ENCODE data around the gene FREY1. TPM values are rescaled to one million over a fixed set of nuclear protein-coding genes. Genes with fewer than 3 reads are reported as not detected.

FREY1 gene
- total and polyA plus RNA-seq, 7 donors, result 0.14 to 0.56 (median 0.37) TPM; not detected in 4

DNA sequence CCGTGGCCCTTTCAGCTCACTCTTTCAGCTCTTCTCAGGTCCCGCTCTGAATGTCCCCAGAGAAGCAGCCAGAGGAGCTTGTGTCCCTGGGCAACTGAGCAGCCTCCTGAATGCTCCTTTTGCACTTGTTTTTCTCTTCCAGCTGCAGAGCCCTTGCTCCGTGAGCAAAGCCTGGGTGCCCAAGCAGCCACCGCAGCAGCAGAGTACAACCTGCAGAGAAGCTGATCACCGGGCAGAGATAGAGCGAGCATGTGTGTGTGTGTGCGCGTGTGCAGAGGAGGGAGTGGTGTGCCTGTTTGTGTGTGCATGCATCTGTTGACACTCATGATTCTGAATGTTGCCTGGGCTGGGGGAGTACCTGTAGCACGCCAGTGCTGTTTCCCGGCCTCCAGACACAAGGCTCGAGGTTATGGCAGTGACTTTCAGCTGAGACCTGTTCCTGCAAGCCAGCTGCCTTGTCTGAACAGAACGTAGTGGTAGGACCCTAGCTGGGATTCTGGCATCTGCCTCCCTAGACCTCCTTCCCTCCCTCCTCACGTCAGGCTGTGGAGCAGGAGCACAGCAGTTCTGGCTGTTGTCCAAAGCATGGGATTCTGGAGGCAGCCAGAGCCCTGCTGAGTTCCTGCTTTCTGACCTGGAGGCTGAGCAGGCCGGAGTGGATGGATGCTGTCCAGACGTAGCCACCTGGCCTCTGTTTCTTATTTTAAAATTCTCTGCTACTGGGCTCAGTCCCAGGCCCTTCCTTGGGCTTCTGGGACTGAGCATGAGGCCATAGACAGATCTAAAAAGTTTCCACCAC is 26.1 kb downstream of the FREY1 start:
- intact Hi-C loops (cut with DNase I), result no loop called here
- no peak for ATAC-seq

DNA sequence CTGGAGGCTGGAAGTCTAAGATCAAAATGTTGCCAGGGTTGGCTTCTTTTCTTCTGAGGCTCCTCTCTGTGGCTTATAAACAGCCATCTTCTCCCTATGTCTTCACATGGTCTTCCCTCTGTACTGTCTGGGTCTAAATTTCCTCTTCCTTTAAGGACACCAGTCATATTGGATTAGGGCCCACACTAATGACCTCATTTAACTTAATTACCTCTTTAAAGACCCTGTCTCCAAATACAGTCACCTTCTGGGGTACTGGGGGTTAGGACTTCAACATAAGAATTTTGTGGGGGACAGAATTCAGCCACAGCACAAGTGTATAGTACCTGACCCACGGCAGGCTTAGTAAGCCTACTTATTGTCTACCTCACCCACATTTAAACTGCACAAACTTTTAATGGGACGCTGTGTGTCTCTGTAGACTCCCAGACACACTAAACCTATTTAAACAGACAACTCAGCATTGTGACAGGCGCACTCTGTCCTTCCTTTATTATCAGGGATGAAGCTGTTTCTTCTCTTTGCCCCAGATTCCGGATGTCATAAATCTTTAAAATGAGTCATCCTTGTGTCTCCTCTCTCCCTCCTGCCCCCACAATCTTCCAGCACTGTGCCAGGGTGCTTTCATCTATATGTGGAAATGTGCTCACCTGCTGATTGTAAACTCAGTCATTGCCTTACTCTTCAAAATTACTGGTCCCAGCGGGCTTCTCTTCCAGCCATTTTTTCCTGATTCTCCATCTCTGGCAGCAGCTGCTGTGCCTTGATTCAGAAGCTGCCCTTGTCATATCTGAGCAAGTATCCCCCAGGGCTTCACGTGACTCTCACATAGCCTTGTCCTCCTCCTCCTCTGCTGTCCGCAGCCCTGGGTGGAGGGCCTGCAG is 27.0 kb downstream of the FREY1 start:
- no peak overlapping the region for H3K4me3 ChIP-seq
- WGBS, 3 donors, result 79 to 88% (median 86%) methylated on average over 7 of the region's 7 CpGs
- no peak overlapping the region for H3K27ac ChIP-seq
- peaks cover 2 to 73% of the 10 kb centered on the region in 2 donors for H3K36me3 ChIP-seq (ENCODE audit: insufficient read depth in 1 of 2, low read depth in 1 of 2)
- H3K27me3 ChIP-seq (ENCODE audit: insufficient read depth in 3 of 3, low read length in 2 of 3), result no peaks in the 10 kb centered on the region
- TF ChIP-seq, protein P1, sequence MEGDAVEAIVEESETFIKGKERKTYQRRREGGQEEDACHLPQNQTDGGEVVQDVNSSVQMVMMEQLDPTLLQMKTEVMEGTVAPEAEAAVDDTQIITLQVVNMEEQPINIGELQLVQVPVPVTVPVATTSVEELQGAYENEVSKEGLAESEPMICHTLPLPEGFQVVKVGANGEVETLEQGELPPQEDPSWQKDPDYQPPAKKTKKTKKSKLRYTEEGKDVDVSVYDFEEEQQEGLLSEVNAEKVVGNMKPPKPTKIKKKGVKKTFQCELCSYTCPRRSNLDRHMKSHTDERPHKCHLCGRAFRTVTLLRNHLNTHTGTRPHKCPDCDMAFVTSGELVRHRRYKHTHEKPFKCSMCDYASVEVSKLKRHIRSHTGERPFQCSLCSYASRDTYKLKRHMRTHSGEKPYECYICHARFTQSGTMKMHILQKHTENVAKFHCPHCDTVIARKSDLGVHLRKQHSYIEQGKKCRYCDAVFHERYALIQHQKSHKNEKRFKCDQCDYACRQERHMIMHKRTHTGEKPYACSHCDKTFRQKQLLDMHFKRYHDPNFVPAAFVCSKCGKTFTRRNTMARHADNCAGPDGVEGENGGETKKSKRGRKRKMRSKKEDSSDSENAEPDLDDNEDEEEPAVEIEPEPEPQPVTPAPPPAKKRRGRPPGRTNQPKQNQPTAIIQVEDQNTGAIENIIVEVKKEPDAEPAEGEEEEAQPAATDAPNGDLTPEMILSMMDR (IDR thresholded peaks at IDR 0.05), result no peak
- ATAC-seq (peak; percentile 56 to 73 (median 71)), DNase-seq (no peak)
- H3K9me3 ChIP-seq, result no peaks in the 10 kb centered on the region
- intact Hi-C loops (cut with DNase I), result loop anchor here in 1 of 2 donors (10.0 kb wide), 1 partner anchor 225 kb away; no protein-coding TSS in a partner anchor
- no peaks in the 10 kb centered on the region for H3K4me1 ChIP-seq

More for the DNA sequence above, 26.1 kb downstream of the FREY1 start:
- 74 to 85% (median 76%) methylated on average over 15 of the region's 15 CpGs for WGBS, 3 donors
- Histone ChIP-seq H3K27me3 (ENCODE audit: insufficient read depth in 3 of 3, low read length in 2 of 3) (no peaks in the 10 kb centered on the region), H3K27ac (no peak overlapping the region), H3K4me3 (no peak overlapping the region), H3K36me3 (ENCODE audit: insufficient read depth in 1 of 2, low read depth in 1 of 2) (peaks cover 0 to 63% of the 10 kb centered on the region in 2 donors), H3K9me3 (no peaks in the 10 kb centered on the region), H3K4me1 (peaks cover 3% of the 10 kb centered on the region)
- TF ChIP-seq, protein P1 (IDR thresholded peaks at IDR 0.05), result no peak
- DNase-seq, result no peak

DNA sequence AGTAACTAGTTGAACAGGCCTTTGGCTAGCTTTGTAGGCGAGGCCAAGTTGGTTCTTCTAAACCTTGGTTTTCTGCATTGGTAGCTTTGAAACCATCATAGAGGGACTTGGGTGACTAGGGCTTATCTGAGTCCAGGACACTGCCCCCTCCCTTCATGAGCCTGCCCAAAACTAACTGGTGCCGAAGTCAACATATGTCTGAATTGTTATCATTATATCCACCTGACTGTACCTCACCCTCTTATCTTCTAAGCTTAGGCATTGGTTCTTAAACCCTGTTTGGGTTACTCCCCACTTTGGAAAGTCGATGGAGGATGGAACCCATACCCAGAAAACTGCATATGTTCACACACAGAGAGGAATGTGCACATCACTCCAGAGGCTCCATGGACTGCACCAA is 29.2 kb downstream of the FREY1 start:
- ATAC-seq (no peak), DNase-seq (no peak)
- no peaks in the 10 kb centered on the region for H3K9me3 ChIP-seq
- H3K4me1 ChIP-seq, result no peaks in the 10 kb centered on the region
- H3K27me3 ChIP-seq (ENCODE audit: insufficient read depth in 3 of 3, low read length in 2 of 3), result no peaks in the 10 kb centered on the region
- no peak overlapping the region for H3K27ac ChIP-seq
- H3K4me3 ChIP-seq, result no peak overlapping the region
- WGBS, 3 donors, result 93 to 94% (median 93%) methylated on average over 3 of the region's 3 CpGs
- intact Hi-C loops (cut with DNase I), result loop anchor here in 1 of 2 donors (10.0 kb wide), 1 partner anchor 227 kb away; no protein-coding TSS in a partner anchor
- H3K36me3 ChIP-seq (ENCODE audit: insufficient read depth in 1 of 2, low read depth in 1 of 2), result peaks cover 2 to 95% of the 10 kb centered on the region in 2 donors
- TF ChIP-seq, protein P1 (IDR thresholded peaks at IDR 0.05), result no peak

DNA sequence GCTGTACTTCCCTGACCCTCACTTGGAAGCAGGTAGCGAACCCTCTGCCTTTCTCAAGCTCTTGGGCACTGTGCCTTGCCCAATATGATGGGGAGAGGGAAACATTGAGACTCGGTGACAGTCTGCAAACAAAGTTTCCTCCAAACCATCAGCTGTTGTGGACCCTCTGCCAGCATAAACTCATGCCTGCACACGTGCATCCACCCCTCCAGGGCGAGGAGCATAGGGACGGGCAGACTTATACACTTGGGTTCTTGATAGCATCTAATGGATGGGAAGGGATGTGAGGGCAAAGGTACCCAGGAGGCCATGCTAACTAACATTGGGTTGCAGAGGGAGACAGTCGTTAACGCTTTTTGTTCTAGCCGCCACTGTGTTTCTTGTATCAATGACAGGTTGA is 29.9 kb downstream of the FREY1 start:
- Histone ChIP-seq H3K36me3 (ENCODE audit: insufficient read depth in 1 of 2, low read depth in 1 of 2) (peaks cover 2 to 97% of the 10 kb centered on the region in 2 donors), H3K4me1 (no peaks in the 10 kb centered on the region), H3K27ac (no peak overlapping the region), H3K27me3 (ENCODE audit: insufficient read depth in 3 of 3, low read length in 2 of 3) (no peaks in the 10 kb centered on the region), H3K4me3 (no peak overlapping the region), H3K9me3 (no peaks in the 10 kb centered on the region)
- no peak for DNase-seq
- ATAC-seq, result no peak
- TF ChIP-seq, protein P1 (IDR thresholded peaks at IDR 0.05), result no peak
- intact Hi-C loops (cut with DNase I), result loop anchor here in 1 of 2 donors (10.0 kb wide), 1 partner anchor 228 kb away; no protein-coding TSS in a partner anchor
- 81 to 84% (median 82%) methylated on average over 8 of the region's 8 CpGs for WGBS, 3 donors

Measured in psoas muscle (tissue), 8 donors.